IMR-90 (cell line): Measurements from ENCODE around the gene ABLIM3. TPM values are rescaled to one million over a fixed set of nuclear protein-coding genes. Genes with fewer than 3 reads are reported as not detected.
"Not testable (repeated sequence)": the region's sequence is repeated elsewhere in the genome, so short reads cannot be mapped to it uniquely, and the experiment has no call there.

ENCODE experiments used
- ATAC-seq: fragments of 200-7000 bp; cut with Tn5 transposase; 2 replicates; pipeline ENCODE4 v1.9.1; 2020; ENCODE audit warnings: low read depth, mild to moderate bottlenecking, moderate library complexity
- BruUV-seq: library from RNA; stranded (reverse); fragments of 400-500 nt; replicated peaks from 2 replicates; lab custom pipeline; 2021; lab: Mats Ljungman, UMichigan
- CTCF ChIA-PET: fragments of 300-600 bp; formaldehyde crosslinking; extraction: SDS; loops from one replicate; lab custom pipeline; 2021; ENCODE audit warnings: antibody characterized with exemption; lab: Yijun Ruan, JAX
- POLR2A ChIA-PET: fragments of 300-600 bp; sonication (Branson Sonifier 250); formaldehyde crosslinking; loops from one replicate; lab custom pipeline; 2022; ENCODE audit warnings: antibody characterized with exemption; ENCODE audit not compliant: unreplicated experiment; lab: Charles Lee
- DNase-seq: peaks from one replicate; pipeline ENCODE4 v3.0.0; 2013
- H2AFZ ChIP-seq: replicated peaks from 2 replicates; pipeline ENCODE3; 2013; ENCODE audit warnings: low read length, mild to moderate bottlenecking; ENCODE audit not compliant: poor library complexity
- H2AK5ac ChIP-seq: 2 replicates; pipeline ENCODE4 v1.6.1; 2013; ENCODE audit warnings: low read depth, low read length, inconsistent platforms
- H2AK9ac ChIP-seq: replicated peaks from 2 replicates; pipeline ENCODE3; 2013; ENCODE audit warnings: mild to moderate bottlenecking, low read depth, low read length, moderate library complexity; ENCODE audit not compliant: poor library complexity
- H2BK120ac ChIP-seq: 2 replicates; pipeline ENCODE4 v1.6.1; 2013; ENCODE audit warnings: low read depth, low read length, inconsistent platforms
- H2BK15ac ChIP-seq: 3 replicates; pipeline ENCODE4 v1.6.1; 2013; ENCODE audit warnings: low read depth, low read length, inconsistent platforms
- H2BK20ac ChIP-seq: 2 replicates; pipeline ENCODE4 v1.6.1; 2013; ENCODE audit warnings: low read depth, mild to moderate bottlenecking, inconsistent platforms, low read length, moderate library complexity
- H2BK5ac ChIP-seq: 2 replicates; pipeline ENCODE4 v1.6.1; 2013; ENCODE audit warnings: mild to moderate bottlenecking, low read depth, low read length, inconsistent platforms; ENCODE audit not compliant: poor library complexity, severe bottlenecking
- H3K14ac ChIP-seq: replicated peaks from 2 replicates; pipeline ENCODE4 v1.6.1; 2013; ENCODE audit warnings: low read depth, low read length, inconsistent platforms
- H3K18ac ChIP-seq: 2 replicates; pipeline ENCODE4 v1.6.1; 2013; ENCODE audit warnings: low read depth, low read length, control low read depth
- H3K23ac ChIP-seq: 2 replicates; pipeline ENCODE4 v1.6.1; 2013; ENCODE audit warnings: low read depth, low read length, inconsistent platforms
- H3K27ac ChIP-seq: 2 replicates; pipeline ENCODE4 v1.5.1; 2013; ENCODE audit warnings: mild to moderate bottlenecking, control low read depth, low read length; ENCODE audit not compliant: insufficient read depth
- H3K27me3 ChIP-seq: 2 replicates; pipeline ENCODE4 v1.6.1; 2013; ENCODE audit warnings: low read length; ENCODE audit not compliant: control insufficient read depth, insufficient read depth
- H3K36me3 ChIP-seq: 2 replicates; pipeline ENCODE4 v1.6.1; 2013; ENCODE audit warnings: low read length, mixed read lengths; ENCODE audit not compliant: control insufficient read depth, insufficient read depth
- H3K4ac ChIP-seq: 2 replicates; pipeline ENCODE4 v1.6.1; 2013; ENCODE audit warnings: low read depth, low read length, inconsistent platforms
- H3K4me1 ChIP-seq: 2 replicates; pipeline ENCODE4 v1.6.1; 2013; ENCODE audit warnings: low read length, mixed read lengths; ENCODE audit not compliant: control insufficient read depth, insufficient read depth
- H3K4me2 ChIP-seq: 2 replicates; pipeline ENCODE4 v1.6.1; 2013; ENCODE audit warnings: low read depth, mild to moderate bottlenecking, control low read depth, low read length, moderate library complexity
- H3K4me3 ChIP-seq: 2 replicates; pipeline ENCODE4 v1.5.1; 2013; ENCODE audit warnings: low read depth, mild to moderate bottlenecking, control low read depth, low read length, moderate library complexity; ENCODE audit not compliant: insufficient read depth
- H3K56ac ChIP-seq: 2 replicates; pipeline ENCODE4 v1.6.1; 2013; ENCODE audit warnings: low read length, inconsistent platforms; ENCODE audit not compliant: insufficient read depth; ENCODE audit errors: extremely low read depth
- H3K79me1 ChIP-seq, 2 experiments: 2 replicates each; pipeline ENCODE4 v1.6.1; 2013; ENCODE audit warnings: low read length in 2 of 2, inconsistent platforms in 1 of 2, low read depth in 1 of 2
- H3K9ac ChIP-seq: 2 replicates; pipeline ENCODE4 v1.6.1; 2013; ENCODE audit warnings: low read depth, low read length, control low read depth
- H3K9me1 ChIP-seq: 2 replicates; pipeline ENCODE4 v1.6.1; 2013; ENCODE audit warnings: low read length, inconsistent platforms; ENCODE audit not compliant: insufficient read depth
- H3K9me3 ChIP-seq: 2 replicates; pipeline ENCODE4 v1.6.1; 2013; ENCODE audit warnings: low read length; ENCODE audit not compliant: control insufficient read depth, insufficient read depth
- H4K20me1 ChIP-seq: 2 replicates; pipeline ENCODE4 v1.6.1; 2013; ENCODE audit warnings: low read length, inconsistent platforms; ENCODE audit not compliant: insufficient read depth
- H4K5ac ChIP-seq: 2 replicates; pipeline ENCODE4 v1.6.1; 2013; ENCODE audit warnings: mild to moderate bottlenecking, low read depth, low read length, control low read depth
- H4K8ac ChIP-seq, 2 experiments: 2 replicates each; pipeline ENCODE4 v1.6.1; 2013; ENCODE audit warnings: low read depth in 2 of 2, low read length in 2 of 2, control low read depth in 1 of 2, inconsistent platforms in 1 of 2
- H4K91ac ChIP-seq: 2 replicates; pipeline ENCODE4 v1.6.1; 2013; ENCODE audit warnings: low read depth, low read length, inconsistent platforms; ENCODE audit not compliant: insufficient read depth
- MAFK ChIP-seq: IDR thresholded peaks from 2 replicates; pipeline ENCODE4 v1.6.1; 2012; ENCODE audit warnings: low read depth, low read length, improper control_type of control experiment
- RFX5 ChIP-seq: IDR thresholded peaks from 2 replicates; pipeline ENCODE4 v1.8.0; 2012; ENCODE audit warnings: low read depth, mild to moderate bottlenecking, low read length, moderate library complexity
- SMC3 ChIP-seq: fragments of 150-350 bp; IDR thresholded peaks from 2 replicates; pipeline ENCODE4 v1.6.1; 2016; ENCODE audit warnings: low read depth, mild to moderate bottlenecking, antibody characterized with exemption, low read length, moderate library complexity
- WGBS, 2 experiments: methylation state at CpG; one replicate each; pipeline versions ENCODE4 v1.1.5 to v1.1.7; 2013; ENCODE audit warnings: missing lambda C conversion rate in 2 of 2; ENCODE audit not compliant: insufficient read length in 1 of 2; ENCODE audit errors: extremely low coverage in 2 of 2; 5-methylcytosine and 5-hydroxymethylcytosine counted together
- dilution Hi-C: fragments of 300-500 bp; cut with HindIII; formaldehyde crosslinking; loops from one replicate; pipeline ENCODE4 v1.14.3; 2018; ENCODE audit warnings: low sequenced_read_pairs; ENCODE audit not compliant: unreplicated experiment
- in situ Hi-C: fragments of 300-500 bp; cut with MboI; formaldehyde crosslinking; loops from 3 replicates; pipeline ENCODE4 v1.14.3; 2019; ENCODE audit warnings: low sequenced_read_pairs, inconsistent platforms, mixed read lengths
- intact Hi-C: fragments of 100-400 bp; cut with micrococcal nuclease; formaldehyde crosslinking; loops from 2 replicates; pipeline ENCODE4 v1.10.0; 2022
- polyA plus RNA-seq, 3 experiments: library from polyadenylated mRNA; depleted of rRNA; stranded (reverse); fragments of >200 nt; gene quantifications; 2 replicates each; pipeline ENCODE4 v1.2.3, GENCODE V29; 2012; ENCODE audit warnings: low replicate concordance in 1 of 3
- total RNA-seq: library from RNA; depleted of rRNA; stranded (reverse); fragments of >200 nt; gene quantifications from 2 replicates; pipeline ENCODE4 v1.2.3, GENCODE V29; 2012

ABLIM3 gene
- total and polyA plus RNA-seq, 2 of the 4 experiments (the other 2 are of a cell fraction) = 33.3 to 69.9 TPM

DNA sequence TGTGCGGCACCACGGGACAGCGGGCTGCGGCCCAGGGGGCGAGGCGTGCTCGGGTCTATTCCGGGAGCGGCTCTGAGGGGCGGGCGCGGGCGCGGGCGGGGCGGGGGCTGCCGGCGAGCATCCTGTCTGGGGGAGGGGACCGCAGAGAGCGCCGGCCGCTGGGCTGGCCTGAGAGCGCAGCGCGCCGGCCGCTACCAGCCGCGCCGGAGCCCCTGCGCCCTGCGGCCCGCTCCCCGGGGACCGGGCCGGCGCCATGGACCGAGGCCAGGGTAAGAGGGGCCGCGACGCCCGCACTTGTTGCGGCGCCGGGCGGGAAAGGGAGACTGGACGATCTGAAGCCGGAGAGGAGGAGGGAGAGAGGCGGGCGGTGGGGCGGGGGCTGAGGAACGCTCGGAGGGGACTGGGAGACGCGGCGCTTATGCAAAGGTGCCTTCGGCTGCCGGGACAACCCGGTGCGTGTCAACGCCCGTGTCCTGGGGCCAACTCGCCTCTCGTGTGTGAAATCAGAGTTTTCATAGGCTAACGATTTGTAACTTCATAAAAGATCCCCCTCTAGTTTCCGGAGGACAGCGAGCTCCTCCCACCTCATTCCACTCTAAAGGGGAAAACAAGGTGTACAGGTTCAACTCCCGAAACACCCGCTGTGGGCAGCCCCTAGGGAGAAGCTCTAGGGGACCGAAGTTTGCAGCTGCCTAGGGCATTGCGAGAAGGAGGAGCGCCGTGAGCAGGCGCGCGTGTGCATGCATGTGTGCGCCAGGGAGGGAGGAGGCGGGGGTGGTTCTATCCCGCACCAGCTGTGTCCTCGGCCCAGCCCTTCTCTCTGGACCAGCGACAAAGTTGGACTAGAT lies 130.6 kb downstream of the ABLIM3 start, which contains the start of gene AFAP1L1 (continued):
- TF ChIP-seq SMC3 (no peak), RFX5 (no peak), MAFK (no peak)

DNA sequence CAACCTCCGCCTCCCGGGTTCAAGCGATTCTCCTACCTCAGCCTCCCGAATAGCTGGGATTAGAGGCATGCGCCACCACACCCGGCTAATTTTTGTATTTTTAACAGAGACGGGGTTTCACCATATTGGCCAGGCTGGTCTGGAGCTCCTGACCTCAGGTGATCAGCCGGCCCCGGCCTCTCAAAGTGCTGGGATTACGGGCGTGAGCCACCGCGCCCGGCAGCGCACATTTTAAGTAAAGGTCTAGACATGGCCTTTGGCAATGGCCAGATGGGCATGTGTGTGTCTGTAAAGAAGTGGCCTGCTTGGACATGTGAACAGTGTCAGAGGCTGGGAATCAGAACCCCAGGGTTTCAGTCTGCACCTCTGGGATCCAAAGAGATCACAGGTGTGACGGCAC lies 131.5 kb downstream of the ABLIM3 start:
- H4K91ac ChIP-seq, H3K9me3 ChIP-seq, H4K5ac ChIP-seq, H3K27me3 ChIP-seq, H2BK15ac ChIP-seq, H3K4me1 ChIP-seq, H4K20me1 ChIP-seq, ATAC-seq, H3K56ac ChIP-seq, H2BK120ac ChIP-seq, H3K4ac ChIP-seq, H3K4me3 ChIP-seq, H2BK5ac ChIP-seq, dilution Hi-C loops, H3K14ac ChIP-seq, BruUV-seq, H4K8ac ChIP-seq, H3K27ac ChIP-seq, H3K18ac ChIP-seq, H3K36me3 ChIP-seq, in situ Hi-C loops, POLR2A ChIA-PET, H2BK20ac ChIP-seq, CTCF ChIA-PET, H3K9me1 ChIP-seq, DNase-seq, H3K9ac ChIP-seq: not testable (repeated sequence)
- intact Hi-C loops = loop anchor here (5.0 kb wide), 1 partner anchor 290 kb away; no protein-coding TSS in a partner anchor
- Histone ChIP-seq H3K79me1 (peaks cover 6 to 15% of the 10 kb centered on the region in 2 experiments), H2AK5ac (peak overlapping the region; percentile 32; the same call in 1 of the 2 replicates), H3K23ac (peak overlapping the region; percentile 36), H2AFZ (peak overlapping the region; percentile 95), H3K4me2 (peak overlapping the region; percentile 99), H2AK9ac (peak overlapping the region; percentile 75)
- WGBS, 2 experiments = 39% methylated on average over 3 of the region's 16 CpGs; no CpG with 5 or more reads in 1 of the 2 experiments
